GM18526 (cell line): ENCODE results near the gene NAALADL2.

Experiments
- POLR2A ChIP-seq: IDR thresholded peaks from 3 replicates; pipeline ENCODE4 v1.6.1; 2011; ENCODE audit not compliant: insufficient read length; ENCODE audit errors: extremely low read depth

Gene NAALADL2

GRCh38 chr3:175270198-175270837, 411.2 kb downstream of the NAALADL2 start:
- no peak for TF ChIP-seq POLR2A

GRCh38 chr3:175270866-175271265, 411.7 kb downstream of the NAALADL2 start:
- TF ChIP-seq POLR2A, result no peak

GRCh38 chr3:175272392-175272791, 413.3 kb downstream of the NAALADL2 start:
- no peak for TF ChIP-seq POLR2A

GRCh38 chr3:175273573-175273972, 414.4 kb downstream of the NAALADL2 start:
- no peak for TF ChIP-seq POLR2A

DNA sequence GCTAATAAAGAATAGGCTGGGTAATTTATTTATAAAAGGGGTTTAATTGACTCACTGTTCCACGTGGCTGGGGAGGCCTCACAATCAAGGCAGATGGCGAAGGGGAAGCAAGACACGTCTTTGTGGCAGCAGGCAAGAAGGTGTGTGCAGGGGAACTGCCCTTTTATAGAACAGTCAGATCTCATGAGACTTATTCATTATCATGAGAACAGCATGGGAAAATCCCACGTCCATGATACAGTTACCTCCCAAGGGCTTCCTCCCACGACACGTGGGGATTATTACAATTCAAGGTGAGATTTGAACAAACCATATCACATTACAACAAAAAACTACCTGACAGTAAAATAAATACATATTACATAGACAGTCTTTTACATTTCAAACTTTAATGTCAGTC, 414.9 kb downstream of the NAALADL2 start:
- TF ChIP-seq POLR2A, result no peak

- no peak for TF ChIP-seq POLR2A
These were observed 415.5 kb downstream of the NAALADL2 start for GRCh38 chr3:175274474-175275218.

- no peak for TF ChIP-seq POLR2A
These were observed 419.5 kb downstream of the NAALADL2 start for GRCh38 chr3:175278680-175279079.

DNA sequence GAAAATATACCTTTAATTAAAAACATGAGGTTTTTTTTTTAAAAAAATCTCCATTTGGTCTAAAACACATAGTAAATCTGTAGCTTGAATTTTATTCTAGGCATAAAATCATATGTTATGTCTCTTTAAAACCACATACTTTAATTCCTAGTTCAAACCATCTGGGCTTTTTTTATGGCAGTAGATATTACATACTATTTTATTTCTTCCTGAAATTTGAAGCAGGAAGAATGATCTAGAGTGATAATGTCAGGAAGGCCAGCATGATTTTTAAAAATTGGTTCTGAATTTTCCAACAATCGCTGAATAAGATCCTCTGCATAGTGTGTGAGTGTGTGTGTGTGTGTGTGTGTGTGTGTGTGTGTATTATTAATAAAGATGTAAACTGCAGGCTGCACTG, 420.3 kb downstream of the NAALADL2 start:
- no peak for TF ChIP-seq POLR2A

GRCh38 chr3:175279911-175280310, 420.8 kb downstream of the NAALADL2 start:
- no peak for TF ChIP-seq POLR2A

- TF ChIP-seq POLR2A, result no peak
These were observed 428.3 kb downstream of the NAALADL2 start for GRCh38 chr3:175287361-175287963.

GRCh38 chr3:175288621-175289020, 429.5 kb downstream of the NAALADL2 start:
- no peak for TF ChIP-seq POLR2A

GRCh38 chr3:175294793-175295192, 435.7 kb downstream of the NAALADL2 start:
- no peak for TF ChIP-seq POLR2A

GRCh38 chr3:175295248-175296130, 436.4 kb downstream of the NAALADL2 start:
- no peak for TF ChIP-seq POLR2A

- no peak for TF ChIP-seq POLR2A
These were observed 438.1 kb downstream of the NAALADL2 start for GRCh38 chr3:175297216-175297615.

DNA sequence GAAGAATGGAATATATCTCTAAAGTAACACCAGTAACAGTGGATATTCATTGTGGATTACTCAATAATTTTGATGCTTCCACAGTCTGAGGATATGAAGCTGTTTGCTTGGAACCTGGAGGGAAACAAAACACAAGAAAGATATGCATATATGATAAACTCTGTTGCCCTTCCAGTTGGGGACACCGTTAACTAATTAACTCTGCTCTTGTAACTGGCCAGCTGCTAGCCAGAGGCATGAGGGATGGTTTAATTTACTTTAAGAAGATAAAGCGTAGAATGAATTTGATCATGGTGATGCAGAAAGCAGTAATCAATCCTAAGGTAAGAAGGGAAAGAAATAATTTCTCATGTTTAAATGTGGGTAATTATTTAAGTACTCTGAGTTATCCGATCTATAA, 442.6 kb downstream of the NAALADL2 start:
- no peak for TF ChIP-seq POLR2A
